Muscle layer of duodenum (tissue), 2 donors: ENCODE measurements around the gene PPP2CA.
A peak's percentile ranks its signal among the peaks of the same experiment; 100 is the strongest.

Experiments used
- H3K27ac ChIP-seq: one replicate; pipeline ENCODE4 v1.7.0; 2013; ENCODE audit warnings: mild to moderate bottlenecking, low read length
- H3K27me3 ChIP-seq: one replicate; pipeline ENCODE4 v1.7.0; 2013; ENCODE audit warnings: low read depth, mild to moderate bottlenecking, control low read depth, low read length
- H3K36me3 ChIP-seq, 2 donors: one replicate each; pipeline ENCODE4 v1.7.0; 2013; ENCODE audit warnings: low read length in 2 of 2, control low read depth in 1 of 2, mild to moderate bottlenecking in 1 of 2; ENCODE audit not compliant: insufficient read depth in 2 of 2, control insufficient read depth in 1 of 2
- H3K4me1 ChIP-seq, 2 donors: one replicate each; pipeline ENCODE4 v1.7.0; 2013; ENCODE audit warnings: low read length in 2 of 2, mild to moderate bottlenecking in 2 of 2, control low read depth in 1 of 2, moderate library complexity in 1 of 2; ENCODE audit not compliant: insufficient read depth in 2 of 2, control insufficient read depth in 1 of 2
- H3K4me3 ChIP-seq, 2 donors: one replicate each; pipeline ENCODE4 v1.7.0; 2013; ENCODE audit warnings: low read length in 2 of 2, low read depth in 1 of 2, mild to moderate bottlenecking in 1 of 2
- H3K9me3 ChIP-seq, 2 donors: one replicate each; pipeline ENCODE4 v1.7.0; 2013; ENCODE audit warnings: low read length in 2 of 2, control low read depth in 1 of 2, mild to moderate bottlenecking in 1 of 2; ENCODE audit not compliant: control insufficient read depth in 1 of 2
- donor health status: healthy.

The PPP2CA gene

GRCh38 chr5:134184155-134185135, 41.4 kb downstream of the PPP2CA start:
- Histone ChIP-seq H3K36me3 (no peaks in the 10 kb centered on the region), H3K27me3 (no peaks in the 10 kb centered on the region), H3K27ac (no peak overlapping the region), H3K4me1 (no peaks in the 10 kb centered on the region), H3K9me3 (no peaks in the 10 kb centered on the region), H3K4me3 (no peak overlapping the region)

- Histone ChIP-seq H3K36me3 (no peaks in the 10 kb centered on the region), H3K27ac (no peak overlapping the region), H3K4me3 (no peak overlapping the region), H3K4me1 (no peaks in the 10 kb centered on the region), H3K9me3 (no peaks in the 10 kb centered on the region), H3K27me3 (no peaks in the 10 kb centered on the region)
Observed at GRCh38 chr5:134183481-134183880, 42.4 kb downstream of the PPP2CA start.

GRCh38 chr5:134178096-134178419, 47.8 kb downstream of the PPP2CA start:
- Histone ChIP-seq H3K27me3 (no peaks in the 10 kb centered on the region), H3K9me3 (no peaks in the 10 kb centered on the region), H3K4me3 (peak overlapping the region; percentile 92 to 95), H3K36me3 (peaks cover 0 to 8% of the 10 kb centered on the region in 2 donors), H3K4me1 (peaks cover 6 to 31% of the 10 kb centered on the region in 2 donors), H3K27ac (peak overlapping the region; percentile 94)

- peak overlapping the region; percentile 94 for H3K27ac ChIP-seq
- no peaks in the 10 kb centered on the region for H3K9me3 ChIP-seq
- H3K4me1 ChIP-seq = peaks cover 6 to 31% of the 10 kb centered on the region in 2 donors
- H3K36me3 ChIP-seq = peaks cover 0 to 10% of the 10 kb centered on the region in 2 donors
- H3K4me3 ChIP-seq = peak overlapping the region; percentile 92 to 95
- H3K27me3 ChIP-seq = no peaks in the 10 kb centered on the region
Observed at GRCh38 chr5:134177369-134178095, 48.3 kb downstream of the PPP2CA start.

GRCh38 chr5:134176511-134177368, 49.1 kb downstream of the PPP2CA start, which contains the start of gene SKP1:
SKP1 (minus strand) TSS chr5:134176950; CDS start chr5:134174022, 2,928 bp downstream.
- H3K4me1 ChIP-seq = peaks cover 6 to 31% of the 10 kb centered on the region in 2 donors
- peaks cover 0 to 18% of the 10 kb centered on the region in 2 donors for H3K36me3 ChIP-seq
- peak within 1 kb of the TSS; percentile 94 for H3K27ac ChIP-seq
- H3K27me3 ChIP-seq = no peaks in the 10 kb centered on the region
- peak within 1 kb of the TSS; percentile 92 to 95 for H3K4me3 ChIP-seq
- H3K9me3 ChIP-seq = no peaks in the 10 kb centered on the region

- H3K9me3 ChIP-seq = no peaks in the 10 kb centered on the region
- H3K36me3 ChIP-seq = peaks cover 2 to 25% of the 10 kb centered on the region in 2 donors
- H3K4me3 ChIP-seq = peak overlapping the region; percentile 92 to 95
- peaks cover 6 to 31% of the 10 kb centered on the region in 2 donors for H3K4me1 ChIP-seq
- no peaks in the 10 kb centered on the region for H3K27me3 ChIP-seq
- H3K27ac ChIP-seq = peak overlapping the region; percentile 94
Observed at GRCh38 chr5:134175921-134176510, 49.9 kb downstream of the PPP2CA start.

GRCh38 chr5:134174841-134175839, 50.7 kb downstream of the PPP2CA start:
- Histone ChIP-seq H3K36me3 (peaks cover 10 to 33% of the 10 kb centered on the region in 2 donors), H3K9me3 (no peaks in the 10 kb centered on the region), H3K4me3 (peak overlapping the region; percentile 92 to 95), H3K4me1 (peaks cover 6 to 31% of the 10 kb centered on the region in 2 donors), H3K27me3 (no peaks in the 10 kb centered on the region), H3K27ac (peak overlapping the region; percentile 94)

GRCh38 chr5:134171972-134172371, 53.9 kb downstream of the PPP2CA start:
- Histone ChIP-seq H3K4me3 (no peak overlapping the region), H3K27me3 (no peaks in the 10 kb centered on the region), H3K9me3 (no peaks in the 10 kb centered on the region), H3K4me1 (peaks cover 6 to 25% of the 10 kb centered on the region in 2 donors), H3K27ac (no peak overlapping the region), H3K36me3 (peaks cover 24 to 50% of the 10 kb centered on the region in 2 donors)

- Histone ChIP-seq H3K27ac (no peak overlapping the region), H3K27me3 (no peaks in the 10 kb centered on the region), H3K36me3 (peaks cover 40 to 41% of the 10 kb centered on the region in 2 donors), H3K4me1 (no peaks in the 10 kb centered on the region), H3K9me3 (no peaks in the 10 kb centered on the region), H3K4me3 (no peak overlapping the region)
Observed at GRCh38 chr5:134162592-134162991, 63.3 kb downstream of the PPP2CA start.
